HUES64 (cell line): ENCODE measurements around the gene SLC7A4.
A peak's percentile ranks its signal among the peaks of the same experiment; 100 is the strongest.
"Not testable (repeated sequence)": the region's sequence is repeated elsewhere in the genome, so short reads cannot be mapped to it uniquely, and the experiment has no call there.

Experiments
- H3K27ac ChIP-seq: 2 replicates; pipeline ENCODE4 v1.7.0; 2013; ENCODE audit warnings: low read depth, low read length, inconsistent platforms
- H3K27me3 ChIP-seq: 2 replicates; pipeline ENCODE4 v1.6.1; 2013; ENCODE audit warnings: mild to moderate bottlenecking, low read length; ENCODE audit not compliant: insufficient read depth
- H3K36me3 ChIP-seq: 2 replicates; pipeline ENCODE4 v1.6.1; 2013; ENCODE audit warnings: mild to moderate bottlenecking, low read length; ENCODE audit not compliant: insufficient read depth
- H3K4me1 ChIP-seq: 2 replicates; pipeline ENCODE4 v1.6.1; 2013; ENCODE audit warnings: mild to moderate bottlenecking, low read length, moderate library complexity; ENCODE audit not compliant: insufficient read depth
- H3K4me3 ChIP-seq: 2 replicates; pipeline ENCODE4 v1.5.1; 2013; ENCODE audit warnings: mild to moderate bottlenecking, low read length, moderate library complexity
- H3K9ac ChIP-seq: 2 replicates; pipeline ENCODE4 v1.6.1; 2013; ENCODE audit warnings: mild to moderate bottlenecking, low read depth, low read length
- H3K9me3 ChIP-seq: 2 replicates; pipeline ENCODE4 v1.6.1; 2013; ENCODE audit warnings: low read depth, low read length; ENCODE audit not compliant: insufficient read depth
- WGBS: fragments of 150-250, 120-280 bp; methylation state at CpG from one replicate; pipeline ENCODE4 v1.1.7; 2013; ENCODE audit warnings: missing lambda C conversion rate; 5-methylcytosine and 5-hydroxymethylcytosine counted together

The SLC7A4 gene

GRCh38 chr22:21048448-21048847 lies 16.1 kb upstream of the SLC7A4 start:
- H3K27ac ChIP-seq, H3K9me3 ChIP-seq, H3K9ac ChIP-seq, H3K36me3 ChIP-seq, H3K4me3 ChIP-seq, H3K27me3 ChIP-seq: not testable (repeated sequence)
- peaks cover 16% of the 10 kb centered on the region for H3K4me1 ChIP-seq
- over 99% methylated on average over 5 of the region's 5 CpGs for WGBS

DNA sequence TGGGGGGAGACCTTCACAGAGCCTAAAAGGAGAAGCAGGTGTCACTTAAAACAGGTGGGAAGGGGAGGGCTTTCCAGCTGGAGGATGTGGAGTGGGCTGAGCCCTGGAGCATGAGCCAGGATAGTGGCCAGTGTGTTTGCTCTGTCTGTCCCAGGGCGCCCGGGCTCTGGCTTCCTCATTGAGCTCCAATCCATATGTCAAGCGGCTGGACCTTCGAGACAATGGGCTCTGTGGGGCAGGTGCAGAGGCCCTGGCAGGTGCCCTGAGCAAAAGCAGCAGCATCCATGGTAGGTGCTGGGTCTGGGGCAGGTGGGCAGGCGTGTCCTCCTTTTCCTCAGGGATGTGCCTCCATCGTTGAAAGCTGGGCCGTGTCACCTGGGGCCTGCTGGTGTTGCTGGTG lies 15.4 kb upstream of the SLC7A4 start:
- H3K4me3 ChIP-seq, result no peak overlapping the region
- 0 out of 2 replicates have a peak, but pooled peaks cover 2% of the 10 kb centered on the region for H3K27me3 ChIP-seq
- WGBS, result 93% methylated on average over 5 of the region's 7 CpGs
- H3K4me1 ChIP-seq, result peaks cover 16% of the 10 kb centered on the region
- H3K9me3 ChIP-seq, result no peaks in the 10 kb centered on the region
- H3K36me3 ChIP-seq, result no peaks in the 10 kb centered on the region
- H3K27ac ChIP-seq, result no peak overlapping the region
- no peak overlapping the region for H3K9ac ChIP-seq

GRCh38 chr22:21047035-21047661 lies 14.8 kb upstream of the SLC7A4 start:
- Histone ChIP-seq H3K27me3 (0 out of 2 replicates have a peak, but pooled peaks cover 2% of the 10 kb centered on the region), H3K9ac (no peak overlapping the region)
- WGBS, result 95% methylated on average over 14 of the region's 14 CpGs

DNA sequence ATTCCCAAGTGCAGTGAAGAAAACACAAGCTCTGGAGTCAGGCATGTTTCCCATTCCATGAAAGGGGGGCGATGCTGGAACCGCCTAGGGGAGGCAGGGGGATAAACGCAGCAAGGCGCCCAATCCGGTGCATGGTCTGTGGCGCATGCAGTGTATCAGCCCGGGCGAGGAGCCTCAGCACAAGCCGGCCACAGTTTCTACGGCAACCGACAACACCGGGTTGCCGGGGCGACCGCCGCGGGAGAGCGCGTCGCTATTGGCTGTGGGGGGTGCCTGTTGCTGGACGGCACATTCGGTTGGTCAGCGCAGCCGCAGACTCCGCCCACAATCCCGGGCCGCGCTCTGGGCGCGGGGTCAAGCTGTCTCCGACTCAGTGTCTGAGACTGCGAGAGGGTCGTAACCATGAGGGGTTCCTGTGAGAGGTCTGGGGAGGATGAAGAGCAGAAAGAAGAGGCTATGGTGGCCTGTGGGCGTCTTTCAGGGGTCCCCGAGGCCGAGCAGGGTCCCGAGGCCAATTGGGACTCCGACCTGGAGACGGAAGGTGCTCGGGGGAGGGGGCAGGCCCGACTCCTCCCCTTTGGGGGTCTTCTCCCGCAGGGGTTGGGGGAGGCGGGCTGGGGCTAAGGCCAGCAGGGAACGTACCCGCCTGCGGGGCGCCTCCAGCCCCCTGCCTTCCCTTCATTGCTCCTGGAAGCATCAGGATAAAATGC lies 13.4 kb upstream of the SLC7A4 start, which contains the start of gene LRRC74B:
LRRC74B (plus strand) TSS at position 362 of the 710 bp plus-strand sequence; CDS start at position 403, 41 bp downstream.
- peaks cover 3% of the 10 kb centered on the region; the same call in 1 of the 2 replicates for H3K4me1 ChIP-seq
- H3K36me3 ChIP-seq, result no peaks in the 10 kb centered on the region
- H3K9ac ChIP-seq, result no peak within 1 kb of the TSS
- under 1% methylated on average over 47 of the region's 47 CpGs for WGBS
- H3K4me3 ChIP-seq, result peak within 1 kb of the TSS; percentile 67
- no peaks in the 10 kb centered on the region for H3K9me3 ChIP-seq
- H3K27me3 ChIP-seq, result 0 out of 2 replicates have a peak, but pooled peaks cover 2% of the 10 kb centered on the region
- no peak within 1 kb of the TSS for H3K27ac ChIP-seq

More at GRCh38 chr22:21047035-21047661, 14.8 kb upstream of the SLC7A4 start:
- Histone ChIP-seq H3K27ac (no peak overlapping the region), H3K4me1 (peaks cover 12% of the 10 kb centered on the region), H3K4me3 (no peak overlapping the region), H3K9me3 (no peaks in the 10 kb centered on the region), H3K36me3 (no peaks in the 10 kb centered on the region)

DNA sequence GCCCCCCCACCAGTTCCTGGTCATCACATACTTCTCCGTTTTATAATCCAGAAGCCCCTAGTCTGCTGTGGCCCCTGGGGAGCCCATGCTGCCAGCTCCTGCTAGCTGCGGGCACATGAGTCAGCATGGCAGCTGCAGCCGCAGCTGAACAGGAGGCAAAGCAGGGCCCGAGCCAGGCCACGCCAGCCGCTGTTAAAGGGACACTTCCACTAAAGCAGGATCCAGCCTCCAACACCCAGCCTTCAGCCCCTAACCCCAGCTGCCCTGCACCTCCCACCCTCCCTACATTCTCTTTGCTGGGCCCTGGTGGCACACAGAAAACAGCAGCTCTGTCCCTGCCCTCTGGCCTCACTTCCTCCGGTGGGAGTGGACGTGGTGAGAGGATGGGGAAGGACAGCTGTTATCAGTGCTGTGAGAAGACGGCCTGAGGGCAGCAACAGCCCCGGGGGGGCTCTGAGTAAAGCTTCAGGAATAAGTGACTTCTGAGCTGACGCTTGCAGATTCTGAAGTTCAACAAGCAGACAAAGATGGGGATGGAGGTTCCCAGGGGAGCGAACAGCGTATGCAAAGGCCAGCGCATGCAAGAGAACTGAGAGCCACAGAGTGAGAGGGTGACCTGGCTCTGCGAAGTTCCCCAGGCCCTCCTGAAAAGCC lies 12.7 kb upstream of the SLC7A4 start:
- H3K4me1 ChIP-seq, result peaks cover 3% of the 10 kb centered on the region; the same call in 1 of the 2 replicates
- H3K9me3 ChIP-seq, result no peaks in the 10 kb centered on the region
- no peak overlapping the region for H3K27ac ChIP-seq
- H3K27me3 ChIP-seq, result 0 out of 2 replicates have a peak, but pooled peaks cover 2% of the 10 kb centered on the region
- peak overlapping the region; percentile 67 for H3K4me3 ChIP-seq
- 23% methylated on average over 15 of the region's 15 CpGs for WGBS
- H3K9ac ChIP-seq, result no peak overlapping the region
- no peaks in the 10 kb centered on the region for H3K36me3 ChIP-seq

DNA sequence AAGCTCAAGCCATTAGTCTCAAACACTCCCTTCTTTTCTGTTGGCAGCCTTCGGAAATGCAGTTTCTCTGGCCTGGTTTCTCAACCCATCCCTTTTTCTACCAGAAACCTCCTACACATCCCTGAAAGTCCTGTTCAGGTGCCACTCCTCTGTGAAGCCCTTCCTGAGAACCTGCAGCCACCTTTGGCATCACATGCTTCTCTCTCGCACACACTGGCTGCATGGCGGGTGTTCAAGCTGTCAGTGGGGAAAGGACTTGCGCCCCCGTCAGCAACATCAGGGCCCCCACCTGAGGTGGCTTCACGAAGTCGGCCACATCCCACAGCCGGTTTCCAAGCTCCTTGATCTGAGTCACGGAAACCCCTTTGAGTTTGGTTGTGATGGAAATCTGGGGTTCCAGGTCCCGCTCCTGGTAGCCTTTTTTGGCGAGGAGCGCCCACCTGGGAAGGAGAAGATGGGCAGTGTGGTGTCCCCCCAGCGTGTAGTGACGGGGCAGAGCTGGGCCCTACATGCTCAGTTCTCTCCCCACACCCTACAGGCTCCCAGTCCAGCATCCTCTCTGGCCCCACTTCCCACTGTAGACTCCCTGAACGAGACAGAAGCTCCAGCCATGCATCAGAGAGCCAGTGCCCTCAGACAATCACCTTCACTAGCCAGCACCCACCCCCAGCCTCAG lies 11.6 kb upstream of the SLC7A4 start:
- Histone ChIP-seq H3K4me3 (no peak overlapping the region), H3K4me1 (peaks cover 3% of the 10 kb centered on the region; the same call in 1 of the 2 replicates), H3K9ac (no peak overlapping the region), H3K27me3 (0 out of 2 replicates have a peak, but pooled peaks cover 2% of the 10 kb centered on the region), H3K9me3 (no peaks in the 10 kb centered on the region), H3K36me3 (no peaks in the 10 kb centered on the region), H3K27ac (no peak overlapping the region)
- 91% methylated on average over 15 of the region's 15 CpGs for WGBS

GRCh38 chr22:21042978-21043859 lies 10.9 kb upstream of the SLC7A4 start:
- Histone ChIP-seq H3K9me3 (no peaks in the 10 kb centered on the region), H3K27me3 (0 out of 2 replicates have a peak, but pooled peaks cover 2% of the 10 kb centered on the region), H3K36me3 (no peaks in the 10 kb centered on the region), H3K9ac (no peak overlapping the region), H3K4me1 (peaks cover 3% of the 10 kb centered on the region; the same call in 1 of the 2 replicates), H3K4me3 (no peak overlapping the region), H3K27ac (no peak overlapping the region)
- WGBS, result 85% methylated on average over 6 of the region's 6 CpGs

- Histone ChIP-seq H3K36me3 (no peaks in the 10 kb centered on the region), H3K9me3 (no peaks in the 10 kb centered on the region), H3K27ac (no peak overlapping the region), H3K4me3 (no peak overlapping the region), H3K27me3 (0 out of 2 replicates have a peak, but pooled peaks cover 2% of the 10 kb centered on the region), H3K4me1 (peaks cover 3% of the 10 kb centered on the region; the same call in 1 of the 2 replicates), H3K9ac (no peak overlapping the region)
- WGBS, result 80% methylated on average over 4 of the region's 4 CpGs
Observed at GRCh38 chr22:21041937-21042336, 9.6 kb upstream of the SLC7A4 start.

- H3K27me3 ChIP-seq, H3K9ac ChIP-seq, H3K4me1 ChIP-seq, H3K4me3 ChIP-seq, H3K9me3 ChIP-seq, H3K27ac ChIP-seq, H3K36me3 ChIP-seq: not testable (repeated sequence)
- WGBS, result 93% methylated on average over 5 of the region's 5 CpGs
Observed at GRCh38 chr22:21039158-21039557, 6.8 kb upstream of the SLC7A4 start.

DNA sequence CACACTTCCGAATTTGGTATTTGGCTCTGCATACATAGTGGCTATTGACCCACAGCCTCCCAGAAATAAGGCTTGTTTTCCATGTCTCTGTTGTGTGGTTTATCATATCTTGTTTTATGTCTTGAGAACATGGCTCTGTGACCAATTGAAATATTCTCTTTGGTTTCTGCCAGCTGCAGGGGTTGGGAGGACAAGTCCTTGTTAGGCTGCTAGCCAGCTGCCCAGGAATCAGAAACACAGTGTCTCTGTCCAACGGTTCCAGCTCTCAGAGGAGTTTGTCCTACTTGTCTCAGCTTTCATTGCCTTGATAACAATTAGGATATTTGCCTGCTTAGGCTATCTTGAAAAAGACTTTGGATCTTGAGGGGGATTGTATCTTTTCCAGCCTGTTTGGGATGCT lies 6.0 kb upstream of the SLC7A4 start:
- Histone ChIP-seq H3K27me3 (peaks cover 7% of the 10 kb centered on the region), H3K4me3 (no peak overlapping the region), H3K27ac (no peak overlapping the region), H3K4me1 (no peaks in the 10 kb centered on the region), H3K9ac (no peak overlapping the region), H3K36me3 (no peaks in the 10 kb centered on the region), H3K9me3 (no peaks in the 10 kb centered on the region)
- 76% methylated on average over 2 of the region's 2 CpGs for WGBS
